Ishikawa (cell line): Measurements from ENCODE around the gene IL12RB1.

Source experiments
- CEBPB ChIP-seq: IDR thresholded peaks from 2 replicates; pipeline ENCODE4 v1.6.1; 2012
- TCF12 ChIP-seq: IDR thresholded peaks from 2 replicates; pipeline ENCODE4 v1.6.1; 2012; ENCODE audit warnings: low read depth
- TF ChIP-seq, protein P1 (sequence below): IDR thresholded peaks from 2 replicates; pipeline ENCODE4 v1.6.1; 2012

- no peak for TF ChIP-seq CEBPB
- TF ChIP-seq, protein P1, sequence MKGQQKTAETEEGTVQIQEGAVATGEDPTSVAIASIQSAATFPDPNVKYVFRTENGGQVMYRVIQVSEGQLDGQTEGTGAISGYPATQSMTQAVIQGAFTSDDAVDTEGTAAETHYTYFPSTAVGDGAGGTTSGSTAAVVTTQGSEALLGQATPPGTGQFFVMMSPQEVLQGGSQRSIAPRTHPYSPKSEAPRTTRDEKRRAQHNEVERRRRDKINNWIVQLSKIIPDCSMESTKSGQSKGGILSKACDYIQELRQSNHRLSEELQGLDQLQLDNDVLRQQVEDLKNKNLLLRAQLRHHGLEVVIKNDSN, result no peak
- no peak for TF ChIP-seq TCF12
These were observed at the start of gene IL12RB1 for GRCh38 chr19:18086590-18087138.
